OCI-LY3 (cell line): ENCODE results near the gene LRP3.

Source experiments
- CTCF ChIP-seq: fragments of 200-600, 300-600 bp; sonication (generic); IDR thresholded peaks from 2 replicates; pipeline ENCODE4 v1.5.1; 2014; ENCODE audit warnings: antibody characterized with exemption, low read length, low read depth
- EZH2phosphoT487 ChIP-seq: fragments of 200-600 bp; shearing (Covaris generic); IDR thresholded peaks from 2 replicates; pipeline ENCODE4 v1.6.1; 2018; ENCODE audit warnings: antibody characterized with exemption, mixed run types, low read depth

DNA sequence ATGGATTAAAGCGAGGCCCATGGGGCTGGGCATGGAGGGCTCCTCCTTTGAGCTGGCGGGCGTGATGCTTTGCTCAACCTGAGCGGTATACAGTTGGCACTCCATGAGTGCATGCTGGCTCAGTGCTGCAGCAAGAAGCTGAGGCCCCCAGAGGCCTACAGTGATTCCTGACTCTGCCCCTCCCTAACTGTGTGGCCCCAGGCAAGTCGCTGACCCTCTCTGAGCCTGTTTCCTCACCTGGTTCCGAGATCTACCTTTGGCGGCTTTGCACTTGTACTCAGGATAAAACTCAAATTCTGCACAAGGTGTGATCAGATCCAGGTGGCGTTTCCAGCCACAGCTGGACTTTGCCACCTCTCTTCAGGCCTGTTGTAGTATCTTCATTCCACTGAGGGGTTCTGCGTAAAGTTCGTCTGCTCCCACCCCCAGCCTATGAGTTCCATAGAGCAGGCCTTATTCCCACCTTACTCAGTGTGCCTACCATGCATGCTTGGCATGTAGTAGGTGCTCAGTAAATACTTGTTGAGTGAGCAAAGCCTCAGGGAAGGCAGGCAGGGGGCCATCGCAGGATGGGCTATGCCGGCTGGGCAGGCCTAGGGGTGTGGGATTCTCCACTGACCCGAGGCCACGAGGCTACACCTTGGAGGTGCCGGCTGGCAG lies 7.9 kb downstream of the LRP3 start:
- TF ChIP-seq CTCF (no peak), EZH2phosphoT487 (no peak)
